Measurements from ENCODE around the gene FLRT1. TPM values are rescaled to one million over a fixed set of nuclear protein-coding genes. Genes with fewer than 3 reads are reported as not detected.
"Not testable (repeated sequence)": the region's sequence is repeated elsewhere in the genome, so short reads cannot be mapped to it uniquely, and the experiment has no call there.

The FLRT1 gene
- total and polyA plus RNA-seq, 9 donors, result 0.13 to 1.2 (median 0.38) TPM

DNA sequence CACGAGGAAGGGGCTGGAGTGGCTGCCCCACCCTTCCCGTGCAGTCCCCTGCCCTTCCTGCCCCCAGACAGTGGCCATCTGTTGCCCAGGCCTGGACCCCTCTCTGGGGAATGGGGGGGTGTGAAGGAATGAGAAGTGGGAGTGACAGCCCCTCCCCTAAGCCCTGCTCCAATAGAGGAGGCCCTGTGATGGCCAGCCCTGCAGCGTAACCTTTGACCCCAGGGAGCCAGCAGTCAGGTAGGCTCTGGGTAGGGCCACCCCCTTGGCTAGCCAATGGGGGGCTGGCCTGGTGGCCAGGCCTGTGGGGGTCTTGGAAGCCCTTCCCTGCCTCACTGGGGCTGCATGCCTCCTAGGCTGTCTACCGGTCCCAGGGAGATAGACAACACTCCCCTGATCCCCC is 6.6 kb downstream of the FLRT1 start:
- DNase-seq, result no peak
- no peaks in the 10 kb centered on the region for H3K9me3 ChIP-seq
- no peaks in the 10 kb centered on the region for H3K4me1 ChIP-seq (ENCODE audit: insufficient read depth)
- H3K27me3 ChIP-seq, result no peaks in the 10 kb centered on the region
- no peak overlapping the region for H3K4me3 ChIP-seq
- H3K27ac ChIP-seq, result no peak overlapping the region
- no peaks in the 10 kb centered on the region for H3K36me3 ChIP-seq
- TF ChIP-seq, protein P1, sequence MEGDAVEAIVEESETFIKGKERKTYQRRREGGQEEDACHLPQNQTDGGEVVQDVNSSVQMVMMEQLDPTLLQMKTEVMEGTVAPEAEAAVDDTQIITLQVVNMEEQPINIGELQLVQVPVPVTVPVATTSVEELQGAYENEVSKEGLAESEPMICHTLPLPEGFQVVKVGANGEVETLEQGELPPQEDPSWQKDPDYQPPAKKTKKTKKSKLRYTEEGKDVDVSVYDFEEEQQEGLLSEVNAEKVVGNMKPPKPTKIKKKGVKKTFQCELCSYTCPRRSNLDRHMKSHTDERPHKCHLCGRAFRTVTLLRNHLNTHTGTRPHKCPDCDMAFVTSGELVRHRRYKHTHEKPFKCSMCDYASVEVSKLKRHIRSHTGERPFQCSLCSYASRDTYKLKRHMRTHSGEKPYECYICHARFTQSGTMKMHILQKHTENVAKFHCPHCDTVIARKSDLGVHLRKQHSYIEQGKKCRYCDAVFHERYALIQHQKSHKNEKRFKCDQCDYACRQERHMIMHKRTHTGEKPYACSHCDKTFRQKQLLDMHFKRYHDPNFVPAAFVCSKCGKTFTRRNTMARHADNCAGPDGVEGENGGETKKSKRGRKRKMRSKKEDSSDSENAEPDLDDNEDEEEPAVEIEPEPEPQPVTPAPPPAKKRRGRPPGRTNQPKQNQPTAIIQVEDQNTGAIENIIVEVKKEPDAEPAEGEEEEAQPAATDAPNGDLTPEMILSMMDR (IDR thresholded peaks at IDR 0.05), result no peak
- TF ChIP-seq EP300 (IDR thresholded peaks at IDR 0.05), result no peak
- TF ChIP-seq POLR2A (IDR thresholded peaks at IDR 0.05), result no peak
- WGBS, 3 donors, result 52 to 79% (median 79%) methylated on average over 4 of the region's 4 CpGs
- intact Hi-C loops (cut with DNase I), result no loop called here

DNA sequence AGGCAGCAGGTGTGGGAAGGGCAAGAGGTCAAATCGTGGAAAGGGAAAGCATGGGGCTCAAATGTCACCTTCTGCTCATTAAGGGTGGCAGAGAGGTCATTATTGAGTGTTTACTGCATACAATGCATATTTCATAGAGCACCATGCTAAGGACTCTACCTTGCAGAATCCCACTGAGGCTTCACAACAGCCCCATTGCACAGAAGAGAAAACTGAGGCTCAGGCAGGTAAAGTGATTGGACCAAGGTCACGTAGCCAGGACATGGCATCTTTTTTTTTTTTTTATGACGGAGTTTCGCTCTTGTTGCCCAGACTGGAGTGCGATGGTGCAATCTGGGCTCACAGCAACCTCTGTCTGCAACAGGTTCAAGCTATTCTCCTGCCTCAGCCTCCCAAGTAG is 7.8 kb downstream of the FLRT1 start:
- Histone ChIP-seq H3K4me1 (ENCODE audit: insufficient read depth) (no peaks in the 10 kb centered on the region), H3K27ac (no peak overlapping the region), H3K36me3 (no peaks in the 10 kb centered on the region), H3K4me3 (no peak overlapping the region), H3K9me3 (no peaks in the 10 kb centered on the region), H3K27me3 (no peaks in the 10 kb centered on the region)
- DNase-seq, result no peak
- WGBS, 3 donors, result 81 to 88% (median 82%) methylated on average over 5 of the region's 5 CpGs
- TF ChIP-seq, protein P1 (IDR thresholded peaks at IDR 0.05), result no peak
- no peak for TF ChIP-seq POLR2A (IDR thresholded peaks at IDR 0.05)
- no peak for TF ChIP-seq EP300 (IDR thresholded peaks at IDR 0.05)
- intact Hi-C loops (cut with DNase I), result no loop called here

DNA sequence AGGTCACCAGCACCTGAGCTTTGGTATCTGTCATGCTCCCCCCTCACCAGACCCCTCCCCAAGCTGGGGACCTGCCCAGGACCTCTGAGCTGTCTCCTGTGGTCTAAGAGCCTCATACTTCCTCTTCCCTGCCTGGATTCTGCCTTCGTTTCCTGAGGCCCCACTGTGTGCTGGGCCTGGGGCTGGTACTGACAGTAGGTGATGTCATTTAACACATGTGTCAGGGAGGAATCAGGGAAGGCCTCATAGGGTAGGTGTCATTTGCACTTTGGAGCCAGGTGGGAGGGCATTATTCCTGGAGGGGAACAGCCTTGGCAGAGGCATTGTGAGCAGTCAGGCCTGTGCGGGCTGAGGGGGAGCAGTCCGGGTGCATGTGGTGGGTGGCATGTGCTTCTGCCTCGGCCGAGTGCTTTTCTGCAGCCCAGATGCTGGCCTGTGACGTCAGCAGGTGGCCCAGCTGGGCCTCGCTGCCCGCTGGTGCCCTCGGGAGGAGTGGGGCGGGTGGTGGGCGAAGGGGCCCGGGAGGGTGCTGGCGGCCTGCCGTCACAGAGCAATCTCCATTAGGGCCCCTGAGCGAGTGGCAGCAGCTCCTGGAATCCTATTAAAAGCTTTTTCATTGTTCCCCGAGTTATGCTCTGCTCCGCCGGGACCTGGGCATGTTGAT is 9.1 kb downstream of the FLRT1 start:
- WGBS, 3 donors, result 80 to 86% (median 82%) methylated on average over 18 of the region's 18 CpGs
- H3K9me3 ChIP-seq, result no peaks in the 10 kb centered on the region
- no peaks in the 10 kb centered on the region for H3K27me3 ChIP-seq
- DNase-seq, result no peak
- no peak overlapping the region for H3K4me3 ChIP-seq
- TF ChIP-seq, protein P1 (IDR thresholded peaks at IDR 0.05), result no peak
- TF ChIP-seq EP300 (IDR thresholded peaks at IDR 0.05) (no peak), POLR2A (IDR thresholded peaks at IDR 0.05) (no peak)
- intact Hi-C loops (cut with DNase I), result no loop called here
- no peak overlapping the region for H3K27ac ChIP-seq
- no peaks in the 10 kb centered on the region for H3K4me1 ChIP-seq (ENCODE audit: insufficient read depth)
- no peaks in the 10 kb centered on the region for H3K36me3 ChIP-seq

DNA sequence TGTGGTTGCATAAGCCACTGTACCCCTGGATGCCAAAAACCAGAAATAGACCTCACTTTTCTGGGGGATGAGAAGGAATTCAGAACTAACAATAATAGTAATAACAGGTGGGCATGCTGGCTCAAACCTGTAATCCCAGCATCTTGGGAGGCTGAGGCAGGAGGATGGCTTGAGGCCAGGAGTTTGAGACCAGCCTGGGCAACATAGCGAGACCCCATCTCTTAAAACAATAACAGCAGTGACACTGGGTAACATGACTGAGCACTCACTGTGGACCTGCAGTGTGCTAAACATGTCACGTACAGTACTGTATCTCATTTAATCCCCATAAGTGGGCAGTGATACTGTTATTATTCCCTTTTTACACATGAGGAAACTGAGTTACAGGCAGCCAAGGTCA is 10.0 kb downstream of the FLRT1 start:
- intact Hi-C loops (cut with DNase I), result no loop called here
- WGBS, 3 donors, result 94 to 96% (median 95%) methylated on average over 2 of the region's 2 CpGs
- Histone ChIP-seq H3K27me3 (no peaks in the 10 kb centered on the region), H3K9me3 (no peaks in the 10 kb centered on the region), H3K36me3 (no peaks in the 10 kb centered on the region), H3K27ac (no peak overlapping the region), H3K4me1 (ENCODE audit: insufficient read depth) (no peaks in the 10 kb centered on the region), H3K4me3 (no peak overlapping the region)
- TF ChIP-seq POLR2A (IDR thresholded peaks at IDR 0.05), result no peak
- TF ChIP-seq EP300 (IDR thresholded peaks at IDR 0.05), result no peak
- TF ChIP-seq, protein P1 (IDR thresholded peaks at IDR 0.05), result no peak
- no peak for DNase-seq

DNA sequence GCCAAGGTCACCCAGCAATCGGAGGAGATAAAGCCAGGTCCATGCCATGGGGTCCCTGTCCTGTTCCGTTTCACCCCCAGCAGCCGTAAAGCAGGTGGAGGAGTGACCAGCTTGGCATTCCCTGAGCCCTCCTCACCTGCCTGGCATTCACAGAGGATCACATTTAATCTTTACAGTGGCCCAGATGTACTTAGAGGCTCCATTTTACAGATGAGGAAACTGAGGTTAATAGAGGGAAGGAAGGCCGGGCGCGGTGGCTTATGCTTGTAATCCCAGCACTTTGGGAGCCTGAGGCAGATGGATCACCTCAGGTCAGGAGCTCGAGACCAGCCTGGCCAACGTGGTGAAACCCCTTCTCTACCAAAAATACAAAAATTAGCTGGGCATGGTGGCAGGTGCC is 11.6 kb downstream of the FLRT1 start:
- H3K4me1 ChIP-seq (ENCODE audit: insufficient read depth); H3K4me3 ChIP-seq: not testable (repeated sequence)
- 89 to 94% (median 92%) methylated on average over 8 of the region's 8 CpGs for WGBS, 3 donors

More for the DNA sequence above, 11.6 kb downstream of the FLRT1 start:
- H3K27ac ChIP-seq; H3K27me3 ChIP-seq; DNase-seq; H3K36me3 ChIP-seq; H3K9me3 ChIP-seq; intact Hi-C loops (cut with DNase I): not testable (repeated sequence)

Measured in ovary (tissue), 9 donors.